Activated T-helper 2 cell treated with anti-CD3 and anti-CD28 coated beads, Interferon-gamma antibody, Interleukin-2, Interleukin-4, amounts not matched to agents 10 μg/mL and 5 μg/mL and 100 μg/mL, durations not matched to agents 14 hours and 24 hours and 36 hours (primary cell): ENCODE data around the gene RGS7. TPM values are rescaled to one million over a fixed set of nuclear protein-coding genes. Genes with fewer than 3 reads are reported as not detected.
"Not testable (repeated sequence)": the region's sequence is repeated elsewhere in the genome, so short reads cannot be mapped to it uniquely, and the experiment has no call there.

Source experiments
- DNase-seq: peaks from one replicate; pipeline ENCODE4 v3.0.0; 2021; ENCODE audit warnings: low spot score
- H3K27ac Mint-ChIP-seq: one replicate; pipeline ENCODE4 v1.8.0; 2021; ENCODE audit warnings: mixed read lengths
- H3K27me3 Mint-ChIP-seq: one replicate; pipeline ENCODE4 v1.8.0; 2021; ENCODE audit warnings: low read depth, mixed read lengths
- H3K36me3 Mint-ChIP-seq: one replicate; pipeline ENCODE4 v1.8.0; 2021; ENCODE audit warnings: low read depth, mixed read lengths
- H3K4me1 Mint-ChIP-seq: one replicate; pipeline ENCODE4 v1.8.0; 2021; ENCODE audit warnings: low read depth, mixed read lengths
- H3K4me3 Mint-ChIP-seq: one replicate; pipeline ENCODE4 v1.8.0; 2021; ENCODE audit warnings: low read depth, mild to moderate bottlenecking, moderate library complexity, mixed read lengths
- H3K9me3 Mint-ChIP-seq: one replicate; pipeline ENCODE4 v1.8.0; 2021; ENCODE audit warnings: mixed read lengths
- intact Hi-C: fragments of 100-400 bp; cut with micrococcal nuclease; formaldehyde crosslinking; loops from one replicate; pipeline ENCODE4 v1.15.1; 2023
- total RNA-seq: library from RNA; stranded (reverse); gene quantifications from 2 replicates; pipeline ENCODE4 v1.2.3, GENCODE V29; 2022

RGS7 gene
- total RNA-seq, 1 donor from 2014 or later, result not detected

- H3K27me3 Mint-ChIP-seq, result no peaks in the 10 kb centered on the region
- no peak for DNase-seq
- H3K36me3 Mint-ChIP-seq, result no peaks in the 10 kb centered on the region
- no peak overlapping the region for H3K27ac Mint-ChIP-seq
- no peaks in the 10 kb centered on the region for H3K4me1 Mint-ChIP-seq
- H3K9me3 Mint-ChIP-seq, result peaks cover 16% of the 10 kb centered on the region
- H3K4me3 Mint-ChIP-seq, result no peak overlapping the region
- intact Hi-C loops, result no loop called here
These were observed 444.2 kb downstream of the RGS7 start for GRCh38 chr1:240912821-240913220.

GRCh38 chr1:240909701-240910457 lies 447.1 kb downstream of the RGS7 start:
- no peaks in the 10 kb centered on the region for H3K4me1 Mint-ChIP-seq
- intact Hi-C loops, result no loop called here
- H3K27me3 Mint-ChIP-seq, result no peaks in the 10 kb centered on the region
- no peak overlapping the region for H3K27ac Mint-ChIP-seq
- no peak for DNase-seq
- H3K4me3 Mint-ChIP-seq, result no peak overlapping the region
- no peaks in the 10 kb centered on the region for H3K36me3 Mint-ChIP-seq
- H3K9me3 Mint-ChIP-seq, result peaks cover 11% of the 10 kb centered on the region

GRCh38 chr1:240906477-240906876 lies 450.5 kb downstream of the RGS7 start:
- no peaks in the 10 kb centered on the region for H3K36me3 Mint-ChIP-seq
- no peaks in the 10 kb centered on the region for H3K4me1 Mint-ChIP-seq
- H3K9me3 Mint-ChIP-seq, result peaks cover 16% of the 10 kb centered on the region
- intact Hi-C loops, result no loop called here
- H3K4me3 Mint-ChIP-seq, result no peak overlapping the region
- DNase-seq, result no peak
- no peak overlapping the region for H3K27ac Mint-ChIP-seq
- no peaks in the 10 kb centered on the region for H3K27me3 Mint-ChIP-seq

GRCh38 chr1:240905225-240905765 lies 451.7 kb downstream of the RGS7 start:
- no peak for DNase-seq
- H3K9me3 Mint-ChIP-seq, result peaks cover 11% of the 10 kb centered on the region
- H3K4me3 Mint-ChIP-seq, result no peak overlapping the region
- intact Hi-C loops, result no loop called here
- no peaks in the 10 kb centered on the region for H3K36me3 Mint-ChIP-seq
- H3K4me1 Mint-ChIP-seq, result no peaks in the 10 kb centered on the region
- H3K27ac Mint-ChIP-seq, result no peak overlapping the region
- H3K27me3 Mint-ChIP-seq, result no peaks in the 10 kb centered on the region

GRCh38 chr1:240895424-240895823 lies 461.6 kb downstream of the RGS7 start:
- DNase-seq, H3K27ac Mint-ChIP-seq, H3K27me3 Mint-ChIP-seq, intact Hi-C loops, H3K4me3 Mint-ChIP-seq, H3K36me3 Mint-ChIP-seq, H3K4me1 Mint-ChIP-seq: not testable (repeated sequence)
- H3K9me3 Mint-ChIP-seq, result peaks cover 19% of the 10 kb centered on the region

GRCh38 chr1:240888787-240889048 lies 468.3 kb downstream of the RGS7 start:
- intact Hi-C loops, result loop anchor here (10.0 kb wide), 1 partner anchor 596 kb away; no protein-coding TSS in a partner anchor
- H3K36me3 Mint-ChIP-seq, result no peaks in the 10 kb centered on the region
- no peaks in the 10 kb centered on the region for H3K9me3 Mint-ChIP-seq
- H3K4me3 Mint-ChIP-seq, result no peak overlapping the region
- H3K27ac Mint-ChIP-seq, result no peak overlapping the region
- H3K27me3 Mint-ChIP-seq, result no peaks in the 10 kb centered on the region
- no peaks in the 10 kb centered on the region for H3K4me1 Mint-ChIP-seq
- DNase-seq, result no peak

- intact Hi-C loops, result loop anchor here (10.0 kb wide), 1 partner anchor 597 kb away; no protein-coding TSS in a partner anchor
- Mint-ChIP-seq H3K9me3 (peaks cover 3% of the 10 kb centered on the region), H3K27me3 (no peaks in the 10 kb centered on the region), H3K4me3 (no peak overlapping the region), H3K27ac (no peak overlapping the region), H3K4me1 (no peaks in the 10 kb centered on the region), H3K36me3 (no peaks in the 10 kb centered on the region)
- no peak for DNase-seq
These were observed 468.8 kb downstream of the RGS7 start for GRCh38 chr1:240888039-240888786.

GRCh38 chr1:240883490-240883889 lies 473.5 kb downstream of the RGS7 start:
- H3K36me3 Mint-ChIP-seq, result no peaks in the 10 kb centered on the region
- no peaks in the 10 kb centered on the region for H3K4me1 Mint-ChIP-seq
- no peaks in the 10 kb centered on the region for H3K27me3 Mint-ChIP-seq
- intact Hi-C loops, result loop anchor here (10.0 kb wide), 1 partner anchor 601 kb away; no protein-coding TSS in a partner anchor
- no peak for DNase-seq
- no peak overlapping the region for H3K4me3 Mint-ChIP-seq
- peaks cover 9% of the 10 kb centered on the region for H3K9me3 Mint-ChIP-seq
- H3K27ac Mint-ChIP-seq, result no peak overlapping the region

GRCh38 chr1:240882656-240883308 lies 474.2 kb downstream of the RGS7 start:
- not testable (repeated sequence) for H3K4me3 Mint-ChIP-seq, H3K4me1 Mint-ChIP-seq
- intact Hi-C loops, result loop anchor here (10.0 kb wide), 1 partner anchor 602 kb away; no protein-coding TSS in a partner anchor

GRCh38 chr1:240878631-240879030 lies 478.4 kb downstream of the RGS7 start:
- no peak for DNase-seq
- H3K27me3 Mint-ChIP-seq, result no peaks in the 10 kb centered on the region
- H3K27ac Mint-ChIP-seq, result no peak overlapping the region
- peaks cover 17% of the 10 kb centered on the region for H3K9me3 Mint-ChIP-seq
- H3K4me1 Mint-ChIP-seq, result no peaks in the 10 kb centered on the region
- intact Hi-C loops, result no loop called here
- no peak overlapping the region for H3K4me3 Mint-ChIP-seq
- no peaks in the 10 kb centered on the region for H3K36me3 Mint-ChIP-seq

More at GRCh38 chr1:240882656-240883308, 474.2 kb downstream of the RGS7 start:
- not testable (repeated sequence) for H3K27ac Mint-ChIP-seq, H3K27me3 Mint-ChIP-seq, H3K36me3 Mint-ChIP-seq, DNase-seq, H3K9me3 Mint-ChIP-seq

GRCh38 chr1:240877605-240878004 lies 479.4 kb downstream of the RGS7 start:
- Mint-ChIP-seq H3K27me3 (no peaks in the 10 kb centered on the region), H3K4me3 (no peak overlapping the region), H3K27ac (no peak overlapping the region), H3K4me1 (no peaks in the 10 kb centered on the region), H3K36me3 (no peaks in the 10 kb centered on the region), H3K9me3 (peaks cover 13% of the 10 kb centered on the region)
- intact Hi-C loops, result no loop called here
- no peak for DNase-seq

GRCh38 chr1:240876071-240876470 lies 480.9 kb downstream of the RGS7 start:
- no peaks in the 10 kb centered on the region for H3K27me3 Mint-ChIP-seq
- intact Hi-C loops, result no loop called here
- H3K4me1 Mint-ChIP-seq, result no peaks in the 10 kb centered on the region
- H3K4me3 Mint-ChIP-seq, result no peak overlapping the region
- H3K36me3 Mint-ChIP-seq, result no peaks in the 10 kb centered on the region
- H3K27ac Mint-ChIP-seq, result no peak overlapping the region
- no peak for DNase-seq
- H3K9me3 Mint-ChIP-seq, result peaks cover 13% of the 10 kb centered on the region

- no peaks in the 10 kb centered on the region for H3K36me3 Mint-ChIP-seq
- no peaks in the 10 kb centered on the region for H3K27me3 Mint-ChIP-seq
- intact Hi-C loops, result no loop called here
- no peak for DNase-seq
- H3K4me3 Mint-ChIP-seq, result no peak overlapping the region
- no peaks in the 10 kb centered on the region for H3K4me1 Mint-ChIP-seq
- H3K9me3 Mint-ChIP-seq, result no peaks in the 10 kb centered on the region
- H3K27ac Mint-ChIP-seq, result no peak overlapping the region
These were observed 487.9 kb downstream of the RGS7 start for GRCh38 chr1:240869071-240869470.
